Glutamatergic neuron (in vitro differentiated cells): Measurements from ENCODE around the gene TRIM38. TPM values are rescaled to one million over a fixed set of nuclear protein-coding genes. Genes with fewer than 3 reads are reported as not detected.

Source experiments
- DNase-seq: peaks from one replicate; pipeline ENCODE4 v3.0.0; 2022
- H3K27ac Mint-ChIP-seq: one replicate; pipeline ENCODE4 v1.8.0; 2020; ENCODE audit warnings: mild to moderate bottlenecking, mixed read lengths, inconsistent platforms; ENCODE audit not compliant: unreplicated experiment
- H3K27me3 Mint-ChIP-seq: one replicate; pipeline ENCODE4 v1.8.0; 2020; ENCODE audit warnings: mild to moderate bottlenecking, moderate library complexity, mixed read lengths, inconsistent platforms; ENCODE audit not compliant: unreplicated experiment
- H3K36me3 Mint-ChIP-seq: one replicate; pipeline ENCODE4 v1.8.0; 2020; ENCODE audit warnings: mild to moderate bottlenecking, mixed read lengths, inconsistent platforms; ENCODE audit not compliant: unreplicated experiment
- H3K4me1 Mint-ChIP-seq: one replicate; pipeline ENCODE4 v1.8.0; 2020; ENCODE audit warnings: mild to moderate bottlenecking, low read depth, mixed read lengths, inconsistent platforms; ENCODE audit not compliant: unreplicated experiment
- H3K4me3 Mint-ChIP-seq: one replicate; pipeline ENCODE4 v1.8.0; 2020; ENCODE audit warnings: mild to moderate bottlenecking, mixed read lengths, inconsistent platforms; ENCODE audit not compliant: unreplicated experiment
- H3K9me3 Mint-ChIP-seq: one replicate; pipeline ENCODE4 v1.8.0; 2020; ENCODE audit warnings: mild to moderate bottlenecking, moderate library complexity, mixed read lengths, inconsistent platforms; ENCODE audit not compliant: unreplicated experiment
- CTCF ChIP-seq: fragments of 200-600 bp; sonication (generic); IDR thresholded peaks from one replicate; pipeline ENCODE4 v1.5.0; 2021; ENCODE audit not compliant: partially characterized antibody, unreplicated experiment
- total RNA-seq: library from RNA; stranded (reverse); fragmentation: NEBNext Ultra II Directional; extraction: Animal tissue kit (Norgen Biotek cat#: 25700); gene quantifications from one replicate; pipeline ENCODE4 v1.2.1, GENCODE V29; 2021; ENCODE audit not compliant: unreplicated experiment

TRIM38 gene
- total RNA-seq, 1 donor from 2014 or later: 0.05 TPM

GRCh38 chr6:26028212-26028745 lies 65.7 kb downstream of the TRIM38 start:
- H3K36me3 Mint-ChIP-seq: no peaks in the 10 kb centered on the region
- peaks cover 9% of the 10 kb centered on the region for H3K27me3 Mint-ChIP-seq
- H3K4me1 Mint-ChIP-seq: peaks cover 18% of the 10 kb centered on the region
- peaks cover 9% of the 10 kb centered on the region for H3K9me3 Mint-ChIP-seq
- peak overlapping the region; percentile 60 for H3K27ac Mint-ChIP-seq
- peak overlapping the region; percentile 53 for H3K4me3 Mint-ChIP-seq
- no peak for DNase-seq
- TF ChIP-seq CTCF: no peak

GRCh38 chr6:26028746-26029569 lies 66.4 kb downstream of the TRIM38 start:
- Mint-ChIP-seq H3K27ac (peak overlapping the region; percentile 60), H3K36me3 (no peaks in the 10 kb centered on the region), H3K4me3 (peak overlapping the region; percentile 53), H3K4me1 (peaks cover 19% of the 10 kb centered on the region), H3K27me3 (peaks cover 13% of the 10 kb centered on the region), H3K9me3 (peaks cover 9% of the 10 kb centered on the region)
- no peak for TF ChIP-seq CTCF
- no peak for DNase-seq

DNA sequence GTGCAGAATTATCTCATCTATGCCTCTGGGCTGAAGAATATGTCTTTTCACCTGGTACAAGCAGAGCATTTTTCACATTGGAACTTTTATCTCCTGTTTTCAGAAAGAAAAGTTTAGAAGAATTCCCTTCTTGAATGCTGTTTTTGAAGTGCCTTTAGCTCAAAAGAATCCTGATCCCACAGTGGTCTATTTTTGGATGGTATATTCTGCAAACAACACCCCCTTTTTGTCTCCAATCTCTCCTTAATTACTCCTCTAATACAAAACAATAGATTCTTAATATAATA lies 66.9 kb downstream of the TRIM38 start:
- H3K27ac Mint-ChIP-seq: no peak overlapping the region
- no peak for DNase-seq
- peaks cover 8% of the 10 kb centered on the region for H3K9me3 Mint-ChIP-seq
- peak overlapping the region; percentile 34 for H3K4me3 Mint-ChIP-seq
- TF ChIP-seq CTCF: no peak
- no peaks in the 10 kb centered on the region for H3K36me3 Mint-ChIP-seq
- H3K4me1 Mint-ChIP-seq: peaks cover 21% of the 10 kb centered on the region
- peaks cover 13% of the 10 kb centered on the region for H3K27me3 Mint-ChIP-seq

GRCh38 chr6:26029857-26030653 lies 67.5 kb downstream of the TRIM38 start:
- H3K4me1 Mint-ChIP-seq: peaks cover 21% of the 10 kb centered on the region
- DNase-seq: no peak
- H3K4me3 Mint-ChIP-seq: peak overlapping the region; percentile 75
- H3K27me3 Mint-ChIP-seq: peaks cover 13% of the 10 kb centered on the region
- no peak for TF ChIP-seq CTCF
- peaks cover 8% of the 10 kb centered on the region for H3K9me3 Mint-ChIP-seq
- no peaks in the 10 kb centered on the region for H3K36me3 Mint-ChIP-seq
- no peak overlapping the region for H3K27ac Mint-ChIP-seq
